K562 (cell line): ENCODE measurements around the gene TXNIP. TPM values are rescaled to one million over a fixed set of nuclear protein-coding genes. Genes with fewer than 3 reads are reported as not detected.

ENCODE experiments used
- ATAC-seq: fragments of 200-7000 bp; cut with Tn5 transposase; 3 replicates; pipeline ENCODE4 v1.9.1; 2020; ENCODE audit warnings: moderate library complexity
- BruUV-seq: library from RNA; stranded (reverse); fragments of 400-500 nt; replicated peaks from 2 replicates; lab custom pipeline; 2021; lab: Mats Ljungman, UMichigan
- CTCF ChIA-PET: fragments of 300-600 bp; formaldehyde crosslinking; extraction: SDS; loops from one replicate; lab custom pipeline; 2021; ENCODE audit warnings: low intra/inter-chr PET ratio; lab: Yijun Ruan, JAX
- POLR2A ChIA-PET: fragments of 300-600, 350-650 bp; sonication (Branson Sonifier 250); formaldehyde crosslinking; extraction: SDS; loops from one replicate; lab custom pipeline; 2021; ENCODE audit warnings: antibody characterized with exemption, inconsistent platforms; lab: Yijun Ruan, JAX
- DNase-seq, 4 experiments: peaks; one replicate each; pipeline versions ENCODE4 v3.0.0 to v3.0.0-alpha.2; 2011 to 2018; ENCODE audit warnings: low spot score in 3 of 4, mixed read lengths in 3 of 4; ENCODE audit errors: extremely low read depth in 1 of 4
- FAIRE-seq: peaks from 2 replicates; lab custom pipeline; 2011; peaks lifted over from hg19 to GRCh38; lab: Jason Lieb, UNC
- H2AFZ ChIP-seq: 2 replicates; pipeline ENCODE4 v1.6.0; 2011; ENCODE audit warnings: low read depth, low read length, control low read depth, inconsistent platforms
- H3K27ac ChIP-seq: fragments of 200-600 bp; 3 replicates; pipeline ENCODE4 v1.8.0; 2011; ENCODE audit warnings: low read depth, mild to moderate bottlenecking, control low read depth, inconsistent platforms, low read length, moderate library complexity, mixed read lengths; ENCODE audit errors: extremely low read depth
- H3K27me3 ChIP-seq, 2 experiments: fragments of 300-600 bp in 1 of 2; 2 replicates in 1 of 2; 3 replicates in 1 of 2; pipeline versions ENCODE4 v1.6.0 to v1.8.0; 2011; ENCODE audit warnings: inconsistent platforms in 2 of 2, low read length in 2 of 2, mild to moderate bottlenecking in 1 of 2, mixed read lengths in 1 of 2, moderate library complexity in 1 of 2; ENCODE audit not compliant: control insufficient read depth in 2 of 2, insufficient read depth in 2 of 2
- H3K36me3 ChIP-seq: fragments of 300-600 bp; 3 replicates; pipeline ENCODE4 v1.8.0; 2011; ENCODE audit warnings: mild to moderate bottlenecking, low read length, inconsistent platforms; ENCODE audit not compliant: control insufficient read depth, insufficient read depth
- H3K4me1 ChIP-seq, 2 experiments: fragments of 200-600 bp in 1 of 2; replicated peaks in 1 of 2; 2 replicates in 1 of 2; 3 replicates in 1 of 2; pipeline versions ENCODE4 v1.5.1 to v1.8.0; 2011; ENCODE audit warnings: inconsistent platforms in 2 of 2, low read length in 2 of 2, mild to moderate bottlenecking in 1 of 2, mixed read lengths in 1 of 2, moderate library complexity in 1 of 2; ENCODE audit not compliant: control insufficient read depth in 2 of 2, insufficient read depth in 2 of 2
- H3K4me2 ChIP-seq: 2 replicates; pipeline ENCODE4 v1.6.1; 2011; ENCODE audit warnings: low read length, control low read depth, inconsistent platforms, mixed read lengths; ENCODE audit not compliant: insufficient read depth
- H3K4me3 ChIP-seq: fragments of 200-600 bp; sonication (generic), shearing (Covaris generic); 2 replicates; pipeline ENCODE4 v1.5.1; 2016; ENCODE audit warnings: control low read depth, inconsistent platforms
- H3K79me2 ChIP-seq: fragments of 200-600 bp; 3 replicates; pipeline ENCODE4 v1.8.0; 2011; ENCODE audit warnings: low read length, inconsistent platforms; ENCODE audit not compliant: control insufficient read depth, insufficient read depth
- H3K9ac ChIP-seq, 2 experiments: 2 replicates each; pipeline versions ENCODE4 v1.6.0 to v1.6.1; 2011; ENCODE audit warnings: low read depth in 2 of 2, low read length in 2 of 2, control low read depth in 1 of 2, inconsistent platforms in 1 of 2, mild to moderate bottlenecking in 1 of 2, mixed read lengths in 1 of 2; ENCODE audit not compliant: insufficient read depth in 1 of 2
- H3K9me1 ChIP-seq: one replicate; pipeline ENCODE4 v1.6.0; 2011; ENCODE audit warnings: inconsistent platforms, mild to moderate bottlenecking, low read length, moderate library complexity; ENCODE audit not compliant: control insufficient read depth, insufficient read depth
- H3K9me3 ChIP-seq: replicated peaks from 2 replicates; pipeline ENCODE4 v1.5.1; 2011; ENCODE audit warnings: low read depth, low read length, inconsistent platforms; ENCODE audit not compliant: control insufficient read depth, insufficient read depth
- H4K20me1 ChIP-seq: replicated peaks from 2 replicates; pipeline ENCODE4 v1.6.1; 2011; ENCODE audit warnings: low read length, inconsistent platforms, mixed read lengths; ENCODE audit not compliant: control insufficient read depth, insufficient read depth
- BACH1 ChIP-seq: fragments of 200-800 bp; sonication (Bioruptor generic); IDR thresholded peaks from 2 replicates; pipeline ENCODE4 v1.6.1; 2016; ENCODE audit warnings: missing genetic modification characterization, missing compliant biosample characterization
- FOXJ2 ChIP-seq: fragments of 200-800 bp; sonication (Bioruptor generic); IDR thresholded peaks from 2 replicates; pipeline ENCODE4 v1.6.1; 2016; ENCODE audit warnings: missing genetic modification characterization, missing compliant biosample characterization
- HNRNPUL1 ChIP-seq: fragments of 200-400 bp; formaldehyde crosslinking; IDR thresholded peaks from 2 replicates; pipeline ENCODE4 v1.6.1; 2017; ENCODE audit warnings: low read length
- PCBP1 ChIP-seq: fragments of 200-400 bp; formaldehyde crosslinking; IDR thresholded peaks from 2 replicates; pipeline ENCODE4 v1.6.1; 2018; ENCODE audit warnings: mild to moderate bottlenecking, low read depth, low read length; ENCODE audit not compliant: poor library complexity, severe bottlenecking
- RFX5 ChIP-seq: IDR thresholded peaks from 2 replicates; pipeline ENCODE4 v1.6.1; 2011; ENCODE audit warnings: low read depth, mild to moderate bottlenecking, improper control_type of control experiment, low read length
- in situ Hi-C: fragments of 300-500 bp; cut with MboI; formaldehyde crosslinking; loops from 4 replicates; pipeline ENCODE4 v1.15.0; 2018; ENCODE audit warnings: inconsistent platforms, mixed read lengths
- intact Hi-C: fragments of 100-400 bp; cut with micrococcal nuclease; formaldehyde crosslinking; loops from 2 replicates; pipeline ENCODE4 v1.14.2; 2022
- polyA plus RNA-seq, 8 experiments: library from polyadenylated mRNA; depleted of rRNA in 4 of 8; stranded (reverse) in 5 of 8; unstranded in 3 of 8; fragments of >200 nt; fragmentation: Nextera tagmentation in 2 of 8; fragmentation: Illumina TruSeq in 1 of 8; extraction: Ambion mirVana in 2 of 8; extraction: Trizol in 1 of 8; gene quantifications; 2 replicates each; pipeline versions ENCODE4 v1.2.1 to v1.2.3, GENCODE V29; 2011 to 2014; ENCODE audit warnings: inconsistent platforms in 1 of 8, missing spikeins in 1 of 8
- total RNA-seq, 7 experiments: library from RNA; depleted of rRNA in 6 of 7; stranded (reverse); fragments of >200 nt in 6 of 7; fragmentation: Illumina TruSeq in 2 of 7; extraction: Trizol in 2 of 7; gene quantifications; 2 replicates each; pipeline versions ENCODE4 v1.2.1 to v1.2.3, GENCODE V29; 2011 to 2021; ENCODE audit warnings: low replicate concordance in 1 of 7

TXNIP gene
- total and polyA plus RNA-seq, 9 of the 15 experiments (the other 6 are each of a cell fraction or from before 2014, with no cell fraction given): 120 to 499 (median 257) TPM

DNA sequence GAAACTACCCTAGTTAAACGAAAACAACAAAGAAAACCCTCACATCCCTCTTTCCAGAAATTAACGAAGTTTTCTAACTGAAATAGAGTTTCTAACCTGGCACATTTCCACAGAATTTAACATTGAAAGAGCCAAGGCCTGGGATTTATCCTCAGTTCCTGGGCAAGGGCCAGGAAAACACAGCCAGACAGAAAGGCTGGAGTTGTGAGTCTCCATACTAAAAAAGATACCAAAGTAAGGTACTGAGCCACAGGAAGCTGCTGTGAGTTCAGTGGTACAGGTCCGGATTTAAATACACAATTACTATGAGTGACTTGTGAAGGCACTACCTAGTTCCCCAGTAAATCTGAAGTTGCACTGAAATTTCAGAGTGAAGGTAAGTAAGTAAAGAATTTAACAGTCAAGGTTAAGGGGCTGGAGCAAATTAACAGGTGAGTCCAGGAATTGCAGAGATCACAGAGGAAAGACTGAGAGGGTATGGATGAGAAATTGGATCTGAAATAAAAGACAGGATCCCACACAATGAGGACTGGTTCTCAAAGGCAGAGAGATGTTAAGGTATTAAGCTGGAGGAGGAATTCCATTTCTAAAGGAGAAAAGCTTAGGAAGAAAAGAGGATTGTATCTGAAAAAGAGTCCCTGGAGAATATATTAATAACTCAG is 39.5 kb downstream of the TXNIP start (continued):
- TF ChIP-seq PCBP1: no peak
- peak; percentile 27; the same call in 1 of the 2 replicates for TF ChIP-seq FOXJ2 (tag)
- no peak for TF ChIP-seq RFX5
- TF ChIP-seq HNRNPUL1: no peak

DNA sequence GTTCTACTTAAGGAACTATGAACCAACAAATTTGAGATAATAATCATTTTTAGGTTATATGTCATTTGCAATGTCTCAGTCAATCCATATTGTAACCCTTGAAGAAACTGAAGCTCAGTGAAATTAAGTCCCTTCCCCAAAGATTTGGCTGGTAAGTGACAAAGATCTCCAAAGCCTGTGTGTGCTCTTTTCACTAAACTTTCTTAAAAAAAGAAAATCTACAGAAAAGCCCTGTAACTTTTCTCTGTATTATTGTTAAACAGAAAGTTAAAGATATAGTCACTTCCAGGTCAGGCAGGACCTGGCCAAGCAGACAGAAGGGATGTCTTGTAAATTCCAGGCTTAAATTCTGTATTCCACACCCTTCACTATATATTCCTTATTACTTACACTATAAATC is 40.0 kb downstream of the TXNIP start:
- TF ChIP-seq BACH1: no peak
- no peak for FAIRE-seq
- intact Hi-C loops (loop anchor here (2.0 kb wide), 1 partner anchor 24 kb away; no protein-coding TSS in a partner anchor), in situ Hi-C loops (no loop called here)
- no peak for ATAC-seq
- DNase-seq: no peak
- POLR2A ChIA-PET: no interaction called here
- Histone ChIP-seq H4K20me1 (no peaks in the 10 kb centered on the region), H3K27me3 (no peaks in the 10 kb centered on the region), H3K4me3 (peak overlapping the region; percentile 79), H3K9ac (peak overlapping the region in 1 of 2 experiments; percentile 70; a peak in 2 of 4 replicates), H2AFZ (no peak overlapping the region; the same call in 1 of the 2 replicates), H3K4me2 (peak overlapping the region; percentile 91; the same call in 1 of the 2 replicates), H3K9me3 (no peaks in the 10 kb centered on the region), H3K9me1 (no peaks in the 10 kb centered on the region), H3K27ac (no peak overlapping the region), H3K79me2 (peaks cover 29% of the 10 kb centered on the region), H3K4me1 (peaks cover 15 to 18% of the 10 kb centered on the region in 2 experiments; a peak in 4 of 5 replicates), H3K36me3 (no peaks in the 10 kb centered on the region)
- CTCF ChIA-PET: interaction anchor here (0.5 kb wide), 1 partner anchor 21 kb away, joined by 3 read pairs; no protein-coding TSS in a partner anchor
- no TSS peak for BruUV-seq
